GM12892 (cell line): ENCODE data around the gene LSR.

ENCODE experiments used
- POLR2AphosphoS5 ChIP-seq: IDR thresholded peaks from 2 replicates; pipeline ENCODE4 v1.6.1; 2011; ENCODE audit warnings: low read depth, low read length, control low read depth
- TAF1 ChIP-seq: IDR thresholded peaks from 2 replicates; pipeline ENCODE4 v1.6.1; 2011; ENCODE audit warnings: low read depth, mild to moderate bottlenecking, control low read depth, low read length, borderline replicate concordance

DNA sequence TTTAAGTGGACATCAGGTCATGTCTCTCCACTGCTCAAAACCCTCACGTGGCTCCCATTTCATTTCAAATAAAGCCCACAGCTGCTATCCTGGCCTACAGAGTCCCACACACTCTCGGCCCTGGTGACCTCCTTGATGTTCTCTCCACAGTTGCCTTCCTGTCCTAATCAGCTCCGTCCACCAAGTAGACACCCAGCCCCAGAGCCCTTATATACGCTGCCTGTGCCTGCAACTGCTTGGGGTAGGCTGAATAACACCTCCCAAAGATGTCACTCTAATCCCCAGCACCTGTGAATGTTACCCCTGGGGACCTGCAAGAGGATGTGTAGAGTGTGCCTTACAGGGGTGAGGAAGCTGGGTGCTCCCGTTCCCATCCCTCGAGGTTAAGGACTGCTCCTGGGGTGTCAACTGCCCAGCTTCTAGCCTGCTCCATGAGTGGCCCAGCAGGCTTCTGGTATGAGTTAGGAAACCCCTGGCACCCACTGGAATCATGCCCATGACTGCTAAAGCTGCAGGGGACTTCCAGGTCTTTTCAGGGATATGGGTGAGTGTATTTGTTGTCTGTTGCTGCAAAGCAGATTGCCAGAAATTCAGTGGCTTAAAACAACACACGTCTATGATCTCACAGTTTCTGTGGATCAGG is 26.3 kb upstream of the LSR start:
- TF ChIP-seq POLR2AphosphoS5: no peak
- no peak for TF ChIP-seq TAF1
